HG02763 (cell line): Measurements from ENCODE around the gene SKI.

Source experiments
- ATAC-seq: cut with Tn5 transposase; IDR thresholded peaks from one replicate; pipeline ENCODE4 v1.9.1; 2021; ENCODE audit warnings: mild to moderate bottlenecking, moderate library complexity; ENCODE audit not compliant: unreplicated experiment

The SKI gene

GRCh38 chr1:2304921-2305681 is 77.0 kb downstream of the SKI start:
- ATAC-seq, result no peak

GRCh38 chr1:2306151-2306978 is 78.2 kb downstream of the SKI start:
- ATAC-seq, result no peak

GRCh38 chr1:2307064-2307605 is 79.0 kb downstream of the SKI start:
- ATAC-seq, result no peak

GRCh38 chr1:2307972-2308371 is 79.9 kb downstream of the SKI start:
- ATAC-seq, result no peak

DNA sequence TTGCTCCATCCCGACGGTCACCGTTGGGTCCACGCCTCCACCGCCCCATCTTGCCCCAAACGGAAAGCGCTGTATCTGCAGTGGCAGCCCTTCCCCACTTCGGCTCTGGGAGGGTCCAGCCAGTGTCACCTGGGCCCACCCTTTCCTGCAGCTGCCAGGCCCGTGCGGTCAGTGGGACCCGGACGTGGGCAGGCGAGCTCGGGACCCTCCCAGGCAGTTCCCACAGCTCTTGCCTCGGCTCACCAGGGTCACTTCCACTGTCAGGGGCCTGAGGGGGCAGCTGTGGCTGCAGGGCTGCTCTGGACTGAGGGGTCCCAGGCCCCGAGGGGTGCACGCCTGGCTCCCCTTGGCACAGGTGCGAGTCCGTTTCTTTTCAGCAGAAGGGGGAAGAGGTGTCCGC is 80.7 kb downstream of the SKI start:
- ATAC-seq, result no peak

- ATAC-seq, result no peak
Observed at GRCh38 chr1:2310332-2311183, 82.4 kb downstream of the SKI start.

DNA sequence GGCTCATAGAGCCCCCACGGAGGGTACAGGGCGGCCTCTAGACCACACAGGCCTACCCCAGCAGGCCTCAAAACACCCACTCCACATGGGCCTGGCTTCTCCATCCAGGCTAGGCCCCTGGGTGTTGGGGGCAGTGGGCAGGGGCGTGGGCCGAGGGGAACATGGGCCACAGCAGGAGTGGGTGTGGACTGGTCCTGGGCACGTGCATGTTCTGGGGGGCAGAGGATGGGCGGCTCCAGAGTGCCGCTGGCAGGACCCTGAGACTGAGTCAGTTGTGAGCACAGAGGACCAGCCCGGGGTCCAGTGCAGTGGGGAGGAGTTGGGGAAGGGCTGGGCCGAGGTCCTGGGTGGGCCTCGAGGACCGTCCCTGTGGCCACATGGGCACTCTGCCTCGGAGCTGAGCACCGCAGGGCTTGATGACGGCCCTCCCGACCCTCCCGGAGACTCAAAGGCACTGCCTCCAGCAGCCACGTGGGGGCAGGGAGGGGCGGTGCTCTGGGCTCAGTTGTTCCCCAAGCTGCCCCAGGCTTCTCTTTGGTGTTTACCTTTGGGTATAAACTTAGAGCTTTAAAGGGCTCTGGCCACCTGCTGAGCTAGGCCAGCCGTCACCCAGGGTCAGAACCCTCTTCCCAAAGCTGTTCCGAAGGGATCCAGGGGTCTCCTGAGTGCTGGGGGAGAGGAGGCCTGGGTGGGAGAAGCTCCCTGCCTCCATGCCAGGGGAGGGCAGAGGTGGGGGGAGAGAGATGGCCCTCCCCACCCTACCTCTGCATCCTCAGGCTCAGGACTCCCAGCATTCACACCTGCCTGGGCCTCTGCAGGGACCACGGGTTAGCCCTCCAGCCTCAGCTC is 83.3 kb downstream of the SKI start:
- ATAC-seq, result no peak

- no peak for ATAC-seq
Observed at GRCh38 chr1:2312160-2312514, 84.0 kb downstream of the SKI start.

- no peak for ATAC-seq
Observed at GRCh38 chr1:2312515-2313301, 84.6 kb downstream of the SKI start.

DNA sequence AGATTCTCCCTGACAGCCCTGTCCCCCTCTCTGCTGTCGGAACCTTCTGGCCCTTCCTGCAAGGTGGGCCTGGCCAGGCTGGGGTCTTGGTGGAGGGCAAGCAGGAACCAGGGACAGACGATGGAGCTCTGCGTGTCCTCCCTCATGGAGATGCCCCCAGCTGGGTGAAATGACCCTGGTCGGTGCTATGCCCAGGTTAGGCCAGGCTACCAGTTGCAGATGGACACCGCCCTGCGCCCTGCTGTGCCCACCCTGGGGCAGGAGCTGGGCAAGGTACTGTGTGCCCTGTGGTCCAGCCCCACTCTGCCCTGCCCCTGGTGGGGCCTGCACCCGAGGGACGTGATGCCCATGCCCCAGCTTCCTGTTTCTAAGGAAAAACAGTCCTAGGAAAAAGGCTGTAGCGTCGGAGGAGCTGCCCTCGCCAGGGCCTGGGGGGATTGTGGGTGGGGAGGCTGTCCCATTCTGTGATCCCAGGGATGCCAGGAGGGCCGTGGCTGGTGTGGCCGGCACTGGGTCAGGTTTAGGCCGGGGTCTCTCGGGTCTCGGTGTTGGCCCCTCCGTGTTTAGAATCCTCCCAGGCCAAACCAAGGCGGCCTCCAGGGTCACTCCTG is 85.6 kb downstream of the SKI start:
- ATAC-seq, result no peak

GRCh38 chr1:2314273-2314802 is 86.2 kb downstream of the SKI start:
- no peak for ATAC-seq

GRCh38 chr1:2314803-2315673 is 86.9 kb downstream of the SKI start:
- no peak for ATAC-seq

- ATAC-seq, result no peak
Observed at GRCh38 chr1:2315674-2316450, 87.7 kb downstream of the SKI start.

DNA sequence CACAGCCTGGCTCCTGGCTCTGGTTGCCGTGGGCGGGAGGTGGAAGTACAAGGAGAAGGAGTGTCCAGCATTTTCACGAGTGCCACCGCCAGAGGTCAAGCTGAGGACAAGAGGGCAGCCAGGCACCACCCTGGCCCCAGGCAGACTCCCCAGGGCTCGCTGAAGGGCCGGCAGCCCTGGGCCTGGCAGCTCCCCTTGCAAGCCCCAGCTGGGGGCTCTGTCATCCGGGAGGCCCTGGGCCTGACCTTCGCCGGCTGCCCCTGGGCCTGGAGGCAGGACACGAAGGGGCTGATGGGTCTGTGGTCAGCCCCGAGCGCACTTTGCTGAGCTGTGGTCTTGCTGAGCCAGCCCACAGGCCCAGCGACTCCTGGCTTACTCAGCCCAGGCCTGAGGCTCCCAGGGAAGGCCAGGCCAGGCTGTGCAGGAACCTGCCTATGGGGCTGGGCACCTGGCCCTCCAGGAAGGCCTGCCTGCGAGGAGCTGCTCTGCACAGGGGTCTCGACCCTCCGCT is 88.4 kb downstream of the SKI start:
- no peak for ATAC-seq

- no peak for ATAC-seq
Observed at GRCh38 chr1:2317230-2318065, 89.3 kb downstream of the SKI start.
